HG02642 (cell line): ENCODE measurements around the gene AK8.

Source experiments
- ATAC-seq: cut with Tn5 transposase; IDR thresholded peaks from one replicate; pipeline ENCODE4 v1.9.1; 2021; ENCODE audit warnings: mild to moderate bottlenecking; ENCODE audit not compliant: unreplicated experiment, poor library complexity

The AK8 gene

DNA sequence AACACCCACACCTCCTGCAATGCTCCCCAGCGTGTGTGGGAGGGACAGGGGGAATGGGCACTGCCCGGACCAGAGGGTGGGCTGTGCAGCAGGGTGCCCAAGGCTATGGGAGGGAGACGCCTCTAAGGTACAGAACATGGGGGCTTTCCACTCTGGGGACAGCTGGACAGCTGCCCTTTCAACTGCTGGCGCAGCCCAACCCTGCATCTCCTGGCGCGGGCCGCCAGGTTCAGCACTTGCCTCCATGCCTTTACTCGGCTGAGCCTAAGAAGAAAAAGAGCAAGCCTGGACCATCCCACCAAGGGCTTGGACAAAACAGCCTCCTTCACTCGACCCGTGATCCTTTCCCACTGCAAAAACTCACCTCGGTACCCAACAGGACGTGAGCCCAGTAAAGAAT, 15.0 kb downstream of the AK8 start:
- ATAC-seq, result no peak

DNA sequence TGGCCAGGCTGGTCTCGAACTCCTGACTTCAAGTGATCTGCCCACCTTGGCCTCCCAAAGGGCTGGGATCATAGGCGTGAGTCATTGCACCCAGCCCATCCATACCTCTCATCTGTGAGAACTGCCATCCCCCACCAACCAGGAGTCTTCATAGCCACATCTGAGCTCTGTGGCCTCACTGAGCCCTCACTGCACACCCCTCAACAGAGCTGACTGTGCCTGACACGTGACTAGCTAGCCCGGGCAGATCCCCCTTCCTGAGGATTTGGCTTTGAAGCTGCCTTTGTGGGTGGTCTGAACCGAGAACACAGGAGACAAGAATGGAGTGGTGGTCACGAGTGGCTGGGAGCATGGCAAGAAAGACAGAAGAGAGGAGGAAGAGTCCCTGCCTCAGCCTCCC, 15.6 kb downstream of the AK8 start:
- ATAC-seq, result no peak

DNA sequence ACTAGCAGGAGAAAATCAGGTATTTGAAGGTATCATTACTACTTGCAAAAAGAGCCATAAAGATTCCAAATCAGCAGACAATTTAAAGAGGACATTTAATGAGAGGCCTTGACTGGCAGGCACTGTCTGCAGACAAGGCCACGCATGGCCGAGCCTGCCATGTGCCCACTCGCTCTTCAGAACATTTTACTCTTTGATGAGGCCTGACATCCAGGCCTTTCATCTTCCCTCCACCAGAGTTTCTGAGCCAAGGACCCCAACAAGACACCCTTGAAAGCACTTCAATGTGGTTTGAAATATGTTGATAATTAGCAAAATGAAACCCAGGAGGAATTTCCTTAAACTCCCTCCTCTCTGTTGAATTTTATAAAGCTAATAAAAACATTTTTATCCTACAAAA, 16.4 kb downstream of the AK8 start:
- ATAC-seq, result no peak

DNA sequence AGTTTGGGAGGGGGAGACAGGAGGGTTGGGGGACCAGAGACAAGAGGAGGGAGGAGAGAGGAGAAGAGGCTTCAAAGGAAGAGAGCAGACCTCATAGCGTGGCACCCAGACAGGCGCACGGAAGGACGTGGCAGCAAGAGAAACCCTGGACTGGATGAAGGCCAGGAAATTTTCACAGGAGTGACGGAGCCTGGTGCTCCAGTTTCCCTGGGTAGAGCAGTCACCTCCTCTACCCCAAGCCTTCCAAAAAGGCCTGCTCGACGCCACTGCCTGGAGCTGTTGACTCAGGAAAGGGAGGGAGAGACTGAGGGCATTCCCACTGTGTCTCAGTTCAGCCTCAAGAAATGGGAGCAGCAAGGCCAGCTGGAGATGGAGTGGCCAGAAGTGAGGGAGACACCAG, 19.3 kb downstream of the AK8 start:
- no peak for ATAC-seq

DNA sequence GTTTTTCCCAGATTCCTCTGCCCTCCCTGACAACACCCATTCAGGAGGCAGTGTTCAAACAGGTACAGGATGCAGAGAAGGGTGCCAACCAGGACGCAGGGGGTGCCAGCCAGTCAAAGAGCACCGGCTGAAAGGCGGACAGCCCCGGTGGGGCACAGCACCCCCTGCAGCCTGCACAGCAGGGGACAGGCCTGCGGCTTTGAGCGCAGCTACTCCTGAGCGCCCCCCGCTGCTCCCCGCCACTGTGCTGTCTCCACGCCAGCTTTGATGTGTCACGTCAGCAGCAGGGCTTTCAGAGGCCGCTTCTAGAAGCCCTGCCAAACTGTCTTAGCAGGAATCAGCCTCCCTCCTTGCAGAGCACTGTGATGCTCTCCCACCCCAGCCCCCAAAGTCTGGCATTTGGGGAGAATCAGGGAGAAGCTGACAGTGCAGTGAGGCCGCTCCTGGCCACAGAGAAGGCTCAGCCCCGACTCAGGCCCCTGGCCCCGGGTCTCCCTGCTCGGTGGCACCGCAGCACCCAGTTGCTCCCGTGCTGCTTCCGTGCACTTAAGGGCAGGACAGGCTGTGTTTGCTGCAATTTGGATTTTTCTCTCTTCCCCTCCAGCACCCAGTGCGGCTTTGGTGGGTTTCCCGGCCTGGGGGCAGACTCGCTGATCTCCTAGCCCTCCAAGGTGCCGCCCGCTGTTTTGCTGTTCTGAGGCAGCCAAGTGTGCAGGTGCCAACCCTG, 20.3 kb downstream of the AK8 start:
- no peak for ATAC-seq

DNA sequence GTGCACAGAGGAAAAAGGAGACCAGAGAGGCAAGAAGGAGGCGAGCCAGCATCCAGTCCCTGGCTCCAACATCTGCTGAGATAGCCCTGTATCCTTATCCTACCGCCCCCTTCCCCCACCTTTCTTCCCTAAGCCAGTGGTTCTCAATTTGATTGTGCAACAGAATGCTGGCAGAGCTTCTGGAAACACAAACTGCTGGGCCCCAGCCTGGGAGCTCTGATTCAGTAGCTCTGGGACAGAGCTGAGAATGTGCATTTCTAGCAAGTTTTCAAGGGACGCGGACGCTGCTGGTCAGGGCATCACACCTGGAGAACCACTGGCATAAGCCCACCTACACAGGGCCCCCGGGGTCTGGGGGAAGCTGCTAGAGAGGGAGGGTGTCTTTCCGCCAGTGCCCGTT, 21.1 kb downstream of the AK8 start:
- no peak for ATAC-seq

DNA sequence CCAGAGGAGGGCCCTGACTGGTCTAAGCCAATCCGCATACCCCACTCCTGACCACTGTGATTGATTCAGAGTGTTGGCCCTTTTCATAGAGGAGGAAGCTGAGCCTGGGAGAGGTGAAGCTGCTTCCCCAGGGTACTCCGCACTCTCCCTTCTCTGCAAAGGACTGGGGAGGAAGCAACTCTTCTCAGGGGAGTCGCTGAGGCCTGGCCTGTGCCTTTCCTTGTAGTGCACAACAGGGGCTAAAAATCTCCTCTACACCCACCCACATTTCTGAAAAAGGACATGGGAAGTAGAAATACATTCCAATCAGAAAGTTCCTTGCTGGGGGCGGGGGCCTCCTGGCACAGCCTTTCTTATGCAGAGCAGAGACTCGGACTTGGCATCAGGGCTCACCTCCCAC, 22.2 kb downstream of the AK8 start:
- ATAC-seq, result no peak

DNA sequence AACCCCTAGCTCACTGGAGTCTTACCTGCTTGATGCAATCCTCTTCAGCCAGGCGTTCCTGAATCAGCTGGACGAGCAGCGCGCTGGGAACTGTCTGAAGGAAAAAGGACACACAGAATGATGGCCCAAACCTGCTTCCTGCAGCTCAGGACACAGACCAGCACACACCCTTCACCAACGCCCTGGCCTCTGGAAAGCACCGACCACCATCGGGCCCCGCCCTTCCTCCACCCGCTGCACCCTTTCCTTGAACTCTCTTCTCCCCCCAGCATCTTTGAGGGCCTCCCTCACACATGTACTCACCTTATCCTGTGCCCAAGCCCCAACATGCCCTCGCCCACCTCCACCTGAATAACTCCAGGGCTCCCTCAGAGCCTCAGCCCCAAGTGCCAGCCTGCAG, 23.3 kb downstream of the AK8 start:
- ATAC-seq, result no peak

DNA sequence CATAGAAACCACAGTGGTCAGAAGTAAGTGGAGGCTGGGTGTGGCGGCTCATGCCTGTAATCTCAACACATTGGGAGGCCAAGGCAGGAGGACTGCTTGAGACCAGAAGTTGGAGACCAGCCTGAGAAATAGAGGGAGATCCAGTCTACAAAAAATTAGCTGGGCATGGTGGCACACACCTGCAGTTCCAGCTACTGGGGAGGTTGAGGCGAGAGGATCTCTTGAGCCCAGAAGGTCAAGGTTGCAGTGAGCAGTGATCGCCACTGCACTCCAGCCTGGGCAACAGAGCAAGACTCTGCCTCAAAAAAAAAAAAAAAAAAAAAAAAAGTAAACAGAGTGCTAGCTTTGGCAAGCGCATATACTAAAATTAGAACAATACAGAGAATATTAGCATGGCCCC, 24.6 kb downstream of the AK8 start:
- ATAC-seq, result no peak

DNA sequence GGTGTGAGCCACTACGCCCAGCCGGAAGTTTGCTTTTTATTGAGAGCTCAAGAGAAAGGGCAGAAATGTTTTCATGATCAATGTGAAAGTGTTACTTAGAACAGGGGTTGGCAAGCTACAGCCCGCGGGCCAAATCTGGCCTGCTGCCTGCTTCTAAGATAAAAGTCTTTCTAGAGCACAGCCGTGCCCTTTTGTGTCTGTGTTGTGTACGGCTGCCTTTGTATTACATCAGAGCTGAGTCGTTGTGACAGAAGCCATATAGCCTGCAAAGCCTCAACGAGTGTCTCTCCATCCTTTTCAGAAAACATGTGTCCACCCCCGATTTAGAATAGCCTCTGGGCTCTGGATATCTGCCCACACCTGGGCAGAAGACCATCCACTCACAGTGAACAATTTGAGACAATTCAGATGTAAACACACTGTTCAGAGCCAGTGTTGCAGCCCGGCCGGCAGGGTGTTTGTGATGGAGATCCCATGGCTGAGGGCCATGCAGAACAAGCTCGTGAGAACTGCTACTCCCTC, 28.8 kb downstream of the AK8 start:
- ATAC-seq, result no peak

DNA sequence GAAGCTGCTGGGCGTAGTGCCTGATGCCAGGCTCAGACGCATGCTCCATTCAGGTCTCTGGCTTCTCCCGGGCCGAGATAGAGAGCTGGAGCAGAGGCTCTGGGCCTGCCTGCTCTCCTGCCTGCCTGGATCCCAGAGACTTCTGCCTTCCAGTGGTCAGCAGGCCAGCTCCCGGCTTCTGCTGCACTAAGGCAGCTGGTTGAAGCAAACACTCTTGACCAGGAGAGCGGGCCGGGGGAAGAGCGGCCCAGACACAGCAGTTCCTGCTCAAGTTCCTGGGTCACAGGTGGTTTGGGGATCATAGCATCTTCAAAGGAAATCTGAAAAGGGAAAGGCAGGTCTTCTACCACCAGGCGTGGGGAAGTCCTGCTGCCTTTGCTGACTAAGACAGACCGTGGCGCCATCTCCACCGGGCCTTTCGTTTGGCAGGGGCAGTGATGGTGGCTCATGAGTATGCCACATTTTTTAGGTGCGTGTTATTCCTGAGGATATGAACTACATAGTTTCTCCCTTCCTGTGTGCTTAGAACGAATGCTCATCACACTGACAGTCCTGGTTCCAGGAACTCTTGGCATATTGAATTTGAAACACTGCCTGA, 31.1 kb downstream of the AK8 start:
- ATAC-seq, result no peak

DNA sequence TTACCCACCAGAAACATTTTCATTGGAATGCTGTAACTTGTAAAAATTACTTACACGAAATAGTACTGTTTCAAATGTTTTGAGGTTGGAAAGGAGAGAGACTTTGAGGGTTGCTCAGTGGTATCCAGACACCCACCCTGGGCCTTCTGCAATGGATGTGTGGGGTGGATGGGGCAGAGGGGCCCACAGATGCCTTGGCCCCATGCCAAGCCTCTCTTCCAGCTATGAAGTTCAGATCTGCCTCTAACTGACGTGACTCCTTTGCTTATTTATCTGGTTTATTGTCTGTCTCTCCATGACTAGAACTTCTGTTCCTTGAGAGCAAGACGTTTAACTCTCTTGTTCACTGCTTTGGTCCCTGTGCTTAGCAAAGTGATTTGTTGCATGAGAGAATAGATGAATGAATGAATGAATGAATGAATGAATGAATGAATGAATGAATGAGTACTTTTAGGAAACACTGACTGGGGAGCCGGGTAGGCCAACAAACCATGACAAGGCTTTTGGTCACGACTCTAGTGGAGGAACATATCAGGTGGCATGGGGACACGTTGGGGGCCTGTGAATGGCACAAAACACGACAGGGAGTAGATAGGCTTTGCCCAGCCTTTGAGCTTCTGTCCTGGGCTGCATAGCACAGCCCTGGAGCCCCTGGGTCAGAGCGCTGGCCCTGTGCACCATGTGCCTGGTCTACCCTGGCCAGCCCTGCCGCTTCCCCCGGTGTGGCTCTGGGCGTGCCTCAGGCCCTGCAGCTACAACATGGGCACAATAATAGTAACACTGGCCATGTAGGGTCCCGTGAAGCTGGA, 31.8 kb downstream of the AK8 start:
- ATAC-seq, result no peak

DNA sequence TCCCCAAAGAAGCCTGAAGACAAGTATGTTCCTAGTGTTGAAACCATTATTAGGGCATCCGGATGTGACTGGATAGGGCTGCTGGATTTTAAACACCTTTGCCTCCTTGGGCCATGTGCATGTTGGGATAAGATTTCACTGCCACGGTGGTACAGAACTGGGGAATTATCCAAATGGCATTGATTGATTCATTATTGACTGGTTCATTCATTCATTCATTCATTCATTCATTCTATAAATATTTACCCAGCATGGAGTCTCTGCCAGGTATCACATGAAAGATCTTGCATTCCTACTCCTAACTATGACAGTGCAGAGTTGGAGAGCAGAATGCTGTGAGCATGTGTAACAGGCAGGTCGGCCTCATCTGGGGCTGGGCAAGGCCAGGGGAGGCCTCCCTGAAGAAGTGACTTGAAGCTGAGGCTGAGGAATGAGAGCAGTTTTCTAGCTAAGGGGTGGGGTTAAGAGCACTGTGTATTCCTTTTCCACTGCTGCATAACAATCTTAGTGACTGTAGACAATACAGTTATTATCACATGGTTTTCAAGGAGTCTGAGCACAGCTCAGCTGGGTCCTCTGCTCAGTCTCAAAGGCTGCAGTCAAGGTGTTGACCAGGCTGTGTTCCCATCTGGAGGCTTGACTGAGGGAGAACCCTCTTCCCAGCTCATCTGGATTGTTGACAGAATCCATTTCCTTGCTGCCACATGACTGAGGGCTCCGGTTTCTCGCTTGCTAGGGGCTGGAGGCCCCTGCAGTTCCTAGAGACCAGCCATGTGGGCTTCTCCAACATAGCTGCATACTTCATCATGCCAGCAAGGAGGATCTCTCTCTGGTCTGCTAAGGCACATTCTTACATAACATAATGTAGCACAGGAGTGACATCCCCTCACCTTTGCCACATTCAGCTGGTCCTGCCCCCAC, 35.7 kb downstream of the AK8 start:
- ATAC-seq, result no peak

DNA sequence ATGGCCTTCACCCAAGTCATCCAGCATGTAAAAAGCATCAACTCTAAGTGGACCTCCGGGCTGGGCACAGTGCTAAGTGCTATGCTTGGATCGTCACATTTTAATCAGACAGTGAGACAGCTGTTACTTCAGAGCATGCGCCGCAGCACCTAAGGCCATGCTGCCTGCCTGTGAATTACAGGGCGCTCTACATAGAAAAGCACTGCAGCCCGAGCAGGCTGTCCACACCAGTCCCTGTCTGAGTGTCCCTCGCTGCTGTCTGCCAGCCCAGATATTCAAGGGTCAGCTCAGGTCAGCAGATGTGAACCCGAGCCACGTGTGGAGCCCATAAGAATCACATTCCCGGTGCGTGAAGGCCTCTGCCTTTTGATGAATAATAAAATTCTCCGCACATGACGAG, 37.1 kb downstream of the AK8 start:
- no peak for ATAC-seq

DNA sequence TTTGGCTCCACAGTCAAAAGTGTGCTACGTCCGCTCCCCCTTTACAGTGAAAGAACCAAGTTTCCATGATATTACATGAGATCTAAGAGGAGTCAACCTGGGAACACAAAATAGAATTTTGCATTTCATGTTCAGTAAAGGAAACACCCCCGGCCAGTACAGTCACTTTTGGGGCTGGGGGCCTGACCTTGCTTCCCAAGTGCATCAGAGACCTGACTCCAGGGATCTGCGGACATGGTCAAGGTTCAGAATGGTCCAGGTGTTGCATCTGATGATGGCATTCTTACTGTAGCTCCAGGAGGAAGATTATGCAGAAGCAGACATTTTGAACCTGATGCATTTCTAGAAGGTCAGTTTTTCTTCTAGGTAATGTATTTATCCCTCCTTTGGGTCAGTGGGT, 39.8 kb downstream of the AK8 start:
- ATAC-seq, result no peak

DNA sequence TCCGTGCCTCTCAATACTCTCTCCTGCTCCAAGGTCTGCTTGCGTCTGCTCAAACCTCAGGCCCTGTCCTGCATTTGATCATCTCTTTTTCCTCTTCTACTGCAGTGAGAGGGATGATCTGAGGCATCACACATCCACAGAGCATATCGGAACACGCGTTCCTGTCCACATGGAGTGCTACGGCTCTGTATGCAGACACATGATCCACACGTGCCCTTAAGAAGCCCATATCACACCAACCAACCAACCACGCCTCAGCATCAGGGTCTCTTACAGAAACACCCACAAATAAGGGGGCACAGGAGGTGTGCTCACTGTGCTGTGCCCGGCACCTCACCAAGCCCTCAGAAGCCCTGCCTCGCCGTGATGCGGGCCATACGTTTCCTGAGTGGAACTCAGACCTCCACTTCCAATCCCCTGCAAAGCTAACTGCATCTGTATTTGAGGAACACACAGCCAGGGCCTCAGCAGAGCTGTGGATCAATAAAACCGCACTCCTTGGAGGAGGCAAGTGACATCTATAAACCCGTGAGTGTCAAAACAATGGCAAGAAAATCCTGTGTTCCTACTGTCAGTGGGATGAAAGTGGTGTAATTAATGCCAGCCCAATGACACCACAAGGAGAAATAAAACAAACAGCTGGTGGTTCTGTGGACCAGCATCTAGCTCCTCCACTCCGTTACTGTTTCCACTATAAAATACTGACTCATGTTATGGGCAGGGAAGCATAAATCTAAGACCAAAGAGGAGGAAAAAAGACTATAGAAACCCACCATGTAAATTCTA, 40.4 kb downstream of the AK8 start:
- ATAC-seq, result no peak

DNA sequence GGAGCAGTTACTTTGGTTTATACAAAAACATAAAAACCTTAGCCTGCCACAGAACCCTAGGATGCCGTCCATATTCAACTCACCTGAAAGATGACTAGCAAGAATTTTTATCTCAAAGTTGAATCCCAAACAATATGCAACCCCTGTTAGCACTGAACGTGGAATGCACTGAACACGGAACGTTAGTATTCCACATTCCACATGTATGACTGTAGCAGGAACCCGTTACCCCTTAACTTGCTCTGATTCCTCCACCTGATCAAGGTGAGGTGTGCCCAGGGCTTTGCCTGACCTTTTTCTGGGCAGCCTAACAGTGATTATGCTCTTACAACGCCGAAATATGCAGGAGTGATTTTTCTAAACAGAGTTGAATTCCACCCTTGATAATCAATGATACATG, 43.7 kb downstream of the AK8 start:
- no peak for ATAC-seq

DNA sequence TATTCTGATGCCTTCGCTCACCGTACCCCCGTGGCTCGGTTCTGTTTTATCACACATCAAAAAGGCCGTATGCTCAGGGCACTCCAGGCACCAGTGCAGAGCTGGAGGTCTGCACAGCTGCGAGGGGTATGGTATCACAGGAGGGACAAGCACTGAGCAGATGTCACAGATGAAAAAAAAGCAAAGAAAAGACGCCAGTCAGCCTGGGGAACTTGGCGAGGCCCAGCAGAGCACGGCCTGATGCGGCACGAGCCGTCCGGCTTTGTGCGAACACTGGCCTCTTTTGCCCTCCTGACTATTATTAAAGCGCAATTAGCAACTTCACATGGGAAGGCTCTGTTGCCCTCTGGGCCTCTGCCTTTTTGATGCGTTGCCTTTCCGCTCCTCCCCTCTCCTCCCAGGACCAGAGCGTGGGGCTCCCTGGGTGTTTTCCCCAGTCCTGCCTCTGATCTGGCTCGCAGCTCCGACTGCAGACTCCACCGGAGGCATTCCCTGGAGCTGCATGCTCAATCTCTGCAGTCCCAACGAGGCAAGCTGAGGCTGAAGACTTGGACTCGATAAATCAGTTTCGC, 44.4 kb downstream of the AK8 start:
- no peak for ATAC-seq

DNA sequence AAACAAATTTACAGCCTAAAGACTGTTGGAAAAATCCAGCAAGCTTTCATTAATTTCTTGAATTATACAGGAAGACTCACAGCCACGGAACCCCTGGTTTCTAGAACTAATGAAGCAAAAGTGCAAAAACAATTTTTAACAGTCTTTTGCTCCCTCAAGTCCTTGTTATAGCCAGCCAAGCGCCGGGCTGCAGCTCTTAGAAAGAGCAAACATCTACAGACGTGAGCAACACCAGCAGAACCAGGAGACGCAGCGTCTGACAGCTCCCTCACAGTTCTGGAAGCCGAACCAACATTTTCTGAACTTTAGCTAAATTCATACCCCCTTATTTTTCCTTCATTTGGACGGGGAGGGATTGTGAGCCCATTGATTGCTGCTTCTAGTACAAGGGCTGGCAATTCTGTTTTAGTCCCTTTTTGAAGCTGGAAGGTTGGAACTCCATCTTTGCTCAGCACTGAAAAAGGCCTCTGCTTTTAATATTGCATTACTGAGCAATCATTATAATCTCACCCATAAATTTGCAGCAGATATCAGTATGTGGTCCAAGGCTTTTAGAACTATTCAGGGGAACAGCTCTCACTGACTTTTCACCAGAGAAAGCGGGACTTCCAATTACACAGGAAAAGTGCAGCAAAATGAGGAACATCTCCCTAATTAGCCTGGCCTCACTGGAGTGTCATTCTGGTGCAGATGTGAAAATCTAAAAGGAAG, 45.8 kb downstream of the AK8 start:
- no peak for ATAC-seq
